ENCODE results near the gene INTS11.

Gene INTS11

DNA sequence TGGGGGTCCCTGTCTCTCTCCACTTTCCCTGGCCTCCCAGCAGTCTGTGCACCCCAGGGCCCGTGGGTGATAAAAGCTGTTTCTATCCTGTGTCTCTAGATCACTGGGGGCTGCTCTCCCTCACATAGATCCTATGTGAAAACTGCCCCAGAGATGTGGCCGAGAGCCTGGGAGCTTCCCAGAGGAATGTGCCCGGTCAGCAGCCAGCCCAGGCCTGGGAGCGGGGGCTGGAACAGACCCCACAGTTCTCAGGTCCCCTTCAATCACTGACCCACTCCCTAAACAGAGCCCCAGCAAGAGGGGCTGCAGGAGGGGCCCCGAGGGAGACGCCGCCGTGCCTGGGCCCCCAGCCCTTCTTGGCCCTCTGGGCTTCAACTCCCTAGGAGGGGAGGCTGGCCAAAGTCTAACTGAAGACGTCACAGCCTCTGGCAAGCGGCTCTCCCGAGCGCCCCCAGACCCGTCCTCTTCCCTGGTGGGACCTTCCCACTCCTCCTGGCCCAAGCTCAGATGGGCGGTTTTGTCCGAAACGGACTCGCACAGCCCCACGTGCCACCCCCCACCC is 33.5 kb upstream of the INTS11 start:
- no peak for DNase-seq

DNA sequence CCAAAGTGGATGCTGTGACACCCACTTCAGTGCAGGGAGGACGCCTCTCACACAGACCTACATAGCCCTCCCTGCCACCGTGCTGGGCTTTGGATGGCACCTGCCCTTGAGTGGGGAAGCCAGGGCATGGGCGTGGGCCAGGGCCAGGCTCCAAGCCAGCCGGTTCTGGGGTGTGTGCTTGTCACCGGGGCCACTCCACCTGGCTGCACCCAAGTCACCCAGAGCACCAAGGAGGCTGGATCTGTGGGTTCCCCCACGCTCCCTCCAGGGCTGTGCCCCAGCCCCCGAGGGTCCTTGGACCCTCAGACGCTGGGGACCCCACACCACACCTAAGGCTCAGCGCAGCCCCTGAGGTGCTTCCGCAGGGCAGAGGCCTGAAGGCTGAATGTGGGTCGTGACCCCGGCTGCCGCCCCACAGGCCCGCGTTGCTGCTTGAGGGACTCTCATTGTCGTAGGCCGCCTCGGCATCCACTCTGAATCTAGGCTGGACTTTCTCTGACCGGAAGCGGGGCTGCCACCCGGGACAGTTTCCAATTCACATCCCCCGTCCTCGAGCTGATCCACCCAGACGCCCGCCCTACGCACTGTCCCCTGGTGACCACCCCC is 32.4 kb upstream of the INTS11 start:
- no peak for DNase-seq

DNA sequence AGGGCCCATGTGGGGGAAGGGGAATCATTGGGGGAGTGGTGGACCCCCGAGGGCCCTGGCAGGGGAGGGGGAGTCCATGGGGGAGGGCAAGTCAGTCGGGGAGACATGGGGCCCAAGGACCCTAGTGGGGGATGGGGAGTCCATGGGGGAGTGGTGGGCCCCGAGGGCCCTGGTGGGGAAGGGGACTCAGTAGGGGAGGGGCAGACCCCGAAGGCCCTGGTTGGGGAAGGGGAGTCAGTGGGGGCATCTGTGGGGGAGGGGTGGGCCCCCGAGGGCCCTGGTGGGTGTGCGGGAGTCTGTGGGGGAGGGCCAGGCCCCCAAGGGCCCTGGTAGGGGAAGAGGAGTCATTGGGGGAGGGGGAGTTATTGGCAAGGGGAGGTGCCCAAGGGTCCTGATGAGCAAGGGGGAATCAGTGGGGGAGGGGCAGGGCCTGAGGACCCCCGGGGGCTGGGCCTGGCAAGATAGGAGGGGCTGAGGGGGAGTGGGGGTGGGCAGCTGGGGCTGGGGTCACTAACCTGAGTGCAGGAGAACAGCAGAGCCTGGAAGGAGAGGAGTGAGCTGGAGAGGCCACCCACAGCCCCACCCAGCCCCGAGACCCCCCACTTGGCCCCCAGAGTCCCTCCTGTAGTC is 31.8 kb upstream of the INTS11 start:
- no peak for DNase-seq

DNA sequence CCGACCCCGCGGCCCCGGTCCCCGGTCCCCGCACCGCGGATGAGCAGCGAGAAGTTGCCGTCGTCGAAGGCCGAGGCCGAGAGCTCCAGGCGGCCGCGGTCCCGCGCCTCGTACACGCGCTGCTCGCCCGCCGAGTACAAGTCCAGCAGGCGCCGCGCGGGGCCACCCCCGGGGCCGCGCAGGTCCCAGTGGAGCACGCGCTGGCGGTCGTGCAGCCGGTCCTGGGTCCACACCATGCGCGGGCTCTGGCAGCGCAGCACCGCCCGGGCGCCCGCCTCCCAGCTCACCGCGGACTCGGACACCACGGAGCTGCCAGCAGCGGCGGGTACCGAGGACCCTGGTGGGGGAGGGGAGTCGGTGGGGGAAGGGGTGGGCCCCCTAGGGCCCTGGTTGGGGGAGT is 31.0 kb upstream of the INTS11 start:
- DNase-seq, result peak; percentile 23

DNA sequence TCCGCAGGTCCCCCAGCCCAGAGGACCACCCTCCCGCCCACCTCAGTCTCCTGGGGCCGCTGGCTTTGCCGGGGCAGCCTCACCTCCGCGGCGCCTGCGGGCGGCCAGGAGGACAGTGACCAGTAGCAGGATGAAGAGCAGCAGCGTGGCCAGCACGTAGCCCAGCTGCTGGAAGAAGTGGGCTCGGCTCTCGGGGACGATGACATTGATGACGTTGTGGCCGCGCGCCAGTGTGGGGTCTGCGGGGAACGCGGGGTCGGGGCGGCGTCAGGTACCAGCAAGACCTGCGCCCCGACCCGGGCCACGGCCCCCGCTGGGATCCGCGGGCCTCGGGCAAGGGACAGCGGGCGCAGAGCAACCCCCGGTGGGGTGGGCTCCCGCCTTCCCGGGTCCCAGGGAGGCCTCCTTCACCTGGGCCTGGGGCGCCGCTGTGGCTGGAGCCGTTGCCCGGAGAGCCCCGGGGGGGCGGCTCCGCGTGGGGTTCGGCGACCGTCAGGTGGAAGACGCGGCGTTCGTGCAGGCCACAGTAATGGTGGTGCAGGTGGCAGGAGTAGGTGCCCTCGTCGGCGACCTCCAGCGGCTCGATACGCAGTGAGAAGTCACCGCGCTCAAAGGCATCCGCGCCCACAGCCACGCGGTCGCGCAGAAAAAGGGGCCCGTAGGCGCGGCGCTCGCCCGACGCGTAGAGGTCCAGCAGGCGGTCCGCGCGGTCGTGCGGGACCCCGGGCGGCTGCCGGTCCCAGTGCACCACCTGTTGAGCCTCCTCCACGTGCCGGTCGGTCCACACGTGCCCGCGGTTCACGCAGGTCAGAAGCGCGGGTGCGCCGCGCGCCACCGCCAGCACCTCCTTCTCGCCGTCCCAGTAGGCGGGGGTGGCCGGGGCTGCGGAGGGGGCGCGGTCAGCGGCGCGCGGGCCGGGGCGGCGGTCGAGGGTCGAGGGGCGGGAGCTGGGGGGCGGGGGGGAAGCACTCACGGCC is 30.1 kb upstream of the INTS11 start:
- DNase-seq, result no peak

DNA sequence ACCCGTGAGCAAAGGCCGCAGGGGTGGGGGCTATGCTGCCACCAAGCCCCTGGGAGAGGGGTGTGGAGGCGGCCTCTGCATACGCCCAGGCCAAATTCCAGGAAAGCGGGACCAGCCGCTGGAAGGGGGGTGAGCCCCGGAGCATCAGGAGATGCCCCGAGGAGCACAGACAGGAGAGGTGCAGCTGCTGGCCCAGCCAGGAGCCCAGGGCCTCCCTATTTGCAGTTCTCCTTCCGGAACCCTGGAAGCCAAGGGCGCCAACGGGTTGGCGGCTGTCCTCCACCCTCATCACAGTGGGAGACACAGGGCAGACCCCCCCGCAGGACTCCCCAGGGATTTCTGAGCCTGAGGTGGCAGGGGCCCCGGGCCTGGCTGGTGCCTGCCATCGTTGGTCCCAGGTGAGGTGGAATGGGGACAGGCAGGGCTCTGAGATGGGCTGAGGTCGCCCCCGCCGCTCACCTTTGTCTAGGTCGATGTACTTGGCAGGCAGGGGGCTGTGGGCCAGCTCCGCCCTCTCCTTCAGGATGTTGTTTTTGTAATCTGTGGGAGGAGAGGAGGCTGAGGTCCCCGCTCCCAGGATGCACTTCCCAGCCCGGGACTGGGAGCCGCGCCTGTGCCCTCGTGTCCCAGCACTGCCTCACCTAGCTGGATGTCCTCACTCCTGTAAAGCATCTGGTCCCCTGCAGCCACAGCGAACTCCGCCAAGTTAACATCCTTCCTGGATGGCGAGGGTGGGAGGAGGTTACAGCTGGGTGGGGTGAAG is 29.1 kb upstream of the INTS11 start:
- no peak for DNase-seq

DNA sequence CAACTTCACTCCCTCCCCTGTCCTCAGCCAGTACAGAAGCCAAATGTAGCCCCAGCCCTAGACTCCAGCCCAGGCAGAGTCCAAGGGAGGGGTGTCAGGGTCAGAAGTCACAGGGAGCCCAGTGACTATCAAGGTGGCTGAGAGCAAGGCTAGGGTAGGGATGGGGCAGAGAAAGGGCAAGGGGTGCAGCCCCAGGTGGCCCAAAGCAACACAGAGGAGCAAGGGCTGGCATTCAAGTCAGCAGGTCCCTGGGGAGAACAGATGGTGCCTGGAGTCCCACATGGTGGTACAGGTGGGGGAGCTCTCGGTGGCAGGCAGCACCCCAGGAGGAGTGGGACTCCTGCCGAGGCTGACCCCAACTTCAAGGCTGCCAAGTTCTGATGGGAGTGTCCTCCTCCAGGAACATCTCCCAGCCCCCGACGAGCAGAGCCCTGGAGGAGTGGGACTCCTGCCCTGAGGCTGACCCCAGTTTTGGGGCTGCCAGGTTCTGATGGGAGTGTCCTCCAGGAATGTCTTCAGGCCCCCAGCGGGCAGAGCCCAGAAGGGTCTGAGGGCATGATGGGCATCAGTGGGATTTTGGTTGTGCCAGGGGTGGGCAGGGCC is 28.4 kb upstream of the INTS11 start:
- DNase-seq, result no peak

DNA sequence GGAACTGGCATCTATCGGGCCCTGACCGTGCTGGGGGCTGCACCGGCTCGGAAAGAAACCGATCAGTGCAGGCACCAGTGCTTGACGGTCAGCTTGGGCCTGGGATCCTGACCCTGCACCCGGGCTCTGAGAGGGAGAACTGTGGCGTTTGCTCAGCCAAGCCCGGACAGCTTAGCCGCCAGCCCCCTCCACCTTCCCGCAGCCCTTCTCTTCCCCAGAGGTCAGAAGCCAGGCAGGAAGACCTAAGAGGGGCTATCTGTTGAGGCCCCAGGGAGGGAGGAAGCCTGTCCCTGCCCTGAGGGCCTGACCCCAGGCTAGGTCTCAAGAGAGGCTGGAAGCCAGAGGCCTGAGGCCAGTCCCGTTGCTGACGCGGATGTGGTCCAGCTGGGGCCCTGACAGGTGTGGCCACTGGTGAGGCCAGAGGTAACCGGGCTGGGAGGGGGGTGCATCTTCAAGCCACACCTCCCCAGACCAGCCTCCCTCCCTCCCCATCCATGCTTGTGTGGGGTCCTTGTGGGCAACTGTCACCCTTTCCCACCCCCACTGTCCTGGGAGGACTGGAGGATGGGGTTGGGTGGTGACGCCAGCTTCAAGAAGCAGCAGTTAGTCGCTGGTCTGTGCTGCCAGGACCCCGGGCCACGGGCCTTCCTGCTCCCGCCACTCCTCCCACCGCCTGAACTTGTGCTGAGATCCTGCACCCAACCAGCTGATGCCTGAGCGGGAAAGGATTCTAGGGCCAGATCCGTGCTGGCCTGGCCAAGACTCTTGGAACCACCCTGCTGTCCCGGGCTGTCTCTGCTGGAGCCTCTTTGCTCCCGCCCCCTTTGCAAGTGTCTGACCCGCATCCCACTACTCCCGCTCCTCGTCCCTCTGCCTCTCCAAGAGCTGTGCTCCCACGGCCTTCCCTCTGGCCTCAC is 27.3 kb upstream of the INTS11 start:
- no peak for DNase-seq

DNA sequence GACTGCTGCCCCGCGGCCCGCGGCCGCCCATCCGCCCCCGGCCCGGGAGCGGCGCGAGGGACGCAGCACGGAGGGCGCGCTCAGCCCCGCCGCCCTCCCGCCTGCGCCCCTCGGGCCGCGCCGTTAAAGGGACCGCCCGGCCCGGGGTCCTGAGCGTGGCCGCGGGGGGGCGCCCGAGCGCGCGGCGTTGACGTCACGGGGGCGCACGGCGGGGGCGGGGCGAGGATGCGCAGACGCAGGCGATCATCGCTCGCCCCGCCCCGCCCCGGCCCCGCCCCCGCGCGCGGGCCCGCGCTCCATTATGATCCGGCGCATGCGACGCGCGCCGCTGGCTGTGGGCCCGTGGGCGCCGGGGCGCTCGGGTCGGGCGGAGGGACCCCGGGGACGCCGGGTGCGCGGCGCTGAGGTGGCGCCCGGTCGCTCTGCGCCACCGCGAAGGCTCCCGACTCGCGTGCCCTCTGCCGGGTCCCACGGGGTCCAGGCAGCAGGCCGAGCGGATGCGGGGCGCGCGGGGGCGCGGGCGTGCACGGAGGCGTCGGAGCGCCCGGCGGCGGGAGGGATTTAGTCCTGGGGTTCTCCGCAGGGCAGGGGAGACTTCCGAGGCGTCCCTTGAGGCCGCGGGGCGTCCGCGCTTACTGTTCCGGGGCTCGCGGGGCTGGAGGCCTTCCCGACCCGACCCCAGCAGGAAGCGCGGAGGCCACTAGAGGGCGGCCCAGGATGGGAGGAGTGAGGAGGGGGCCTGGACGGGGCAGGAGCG is 25.0 kb upstream of the INTS11 start, which contains the start of gene DVL1:
Gene DVL1 (minus strand): TSS at position 163 of the 757 bp plus-strand sequence. CDS start 353 bp downstream, outside the sequence.
- peak; percentile 83 for DNase-seq

DNA sequence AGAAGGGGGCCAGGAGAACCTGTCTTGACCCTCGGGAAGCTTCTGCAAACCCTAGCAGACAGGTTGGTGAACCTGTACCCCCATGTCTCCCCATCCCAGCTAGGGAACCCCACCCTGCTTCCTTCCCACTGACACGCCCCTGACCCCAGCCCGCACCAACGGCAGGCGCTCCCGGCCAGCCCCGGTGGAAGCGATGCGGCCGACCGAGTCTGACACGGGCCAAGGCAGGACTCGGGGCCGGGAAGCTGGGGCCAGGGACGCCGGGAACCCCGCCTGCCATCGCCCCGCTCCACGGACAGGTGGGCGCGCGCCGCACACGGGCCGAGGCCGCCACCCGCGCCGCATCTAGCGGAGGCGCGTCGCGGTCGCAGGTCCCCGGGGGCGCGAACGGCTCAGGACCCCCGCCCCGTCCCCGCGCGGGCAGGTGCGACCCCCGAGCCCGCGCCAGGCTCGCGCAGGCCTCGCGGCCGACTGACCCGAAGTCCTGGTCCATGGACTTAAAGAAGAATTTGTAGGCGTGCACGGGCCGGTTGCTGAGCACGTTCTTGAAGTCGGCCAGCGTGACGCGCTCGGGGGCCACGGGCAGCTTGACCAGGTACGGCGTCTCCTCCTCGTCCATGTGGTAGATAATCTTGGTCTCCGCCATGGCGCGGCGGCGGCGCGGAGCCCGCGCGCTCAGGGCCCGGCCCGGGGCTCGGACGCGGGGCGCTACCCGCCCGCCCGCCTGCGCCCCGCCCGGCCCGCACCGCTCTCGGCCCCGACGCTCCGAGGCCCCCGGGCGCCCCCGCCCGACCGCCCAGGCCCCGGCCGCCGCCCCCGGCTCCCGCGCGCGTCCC is 24.2 kb upstream of the INTS11 start:
- DNase-seq, result no peak

DNA sequence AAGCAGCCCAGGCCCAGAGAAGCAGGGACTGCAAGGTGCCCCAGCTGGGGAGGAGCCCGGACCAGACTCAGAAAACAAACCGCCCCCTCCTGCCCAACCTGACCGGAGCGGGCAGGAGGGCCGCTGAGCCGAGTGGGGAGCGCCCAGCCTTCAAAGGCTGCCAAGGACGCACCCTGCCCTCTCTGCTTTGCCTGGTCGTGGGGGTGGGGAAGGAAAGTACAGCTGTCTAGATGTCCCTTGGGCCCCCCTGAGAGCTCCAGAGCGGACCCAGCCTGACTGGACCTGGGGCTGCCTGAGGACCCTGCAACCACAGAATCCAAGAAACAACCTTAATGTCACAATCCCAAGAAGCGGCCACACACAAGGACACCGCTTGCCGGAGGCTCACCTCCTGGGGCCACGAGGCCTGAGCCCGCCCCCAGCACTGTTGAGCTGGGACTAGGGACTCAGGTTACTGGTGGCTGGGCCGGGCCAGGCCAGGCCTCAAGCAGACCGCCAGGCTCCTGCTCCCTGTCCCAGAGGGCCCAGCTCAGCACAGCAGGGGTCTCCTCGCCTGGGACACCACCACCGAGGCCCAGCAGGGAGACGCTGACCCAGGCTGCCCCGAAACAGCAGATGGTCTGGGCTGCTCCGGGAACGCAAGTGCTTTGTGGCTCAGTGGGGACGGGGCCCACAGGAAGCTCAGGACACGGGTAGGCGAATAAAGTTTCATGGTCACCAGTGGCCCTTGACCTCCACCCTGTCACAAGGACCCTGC is 23.4 kb upstream of the INTS11 start:
- DNase-seq, result no peak

DNA sequence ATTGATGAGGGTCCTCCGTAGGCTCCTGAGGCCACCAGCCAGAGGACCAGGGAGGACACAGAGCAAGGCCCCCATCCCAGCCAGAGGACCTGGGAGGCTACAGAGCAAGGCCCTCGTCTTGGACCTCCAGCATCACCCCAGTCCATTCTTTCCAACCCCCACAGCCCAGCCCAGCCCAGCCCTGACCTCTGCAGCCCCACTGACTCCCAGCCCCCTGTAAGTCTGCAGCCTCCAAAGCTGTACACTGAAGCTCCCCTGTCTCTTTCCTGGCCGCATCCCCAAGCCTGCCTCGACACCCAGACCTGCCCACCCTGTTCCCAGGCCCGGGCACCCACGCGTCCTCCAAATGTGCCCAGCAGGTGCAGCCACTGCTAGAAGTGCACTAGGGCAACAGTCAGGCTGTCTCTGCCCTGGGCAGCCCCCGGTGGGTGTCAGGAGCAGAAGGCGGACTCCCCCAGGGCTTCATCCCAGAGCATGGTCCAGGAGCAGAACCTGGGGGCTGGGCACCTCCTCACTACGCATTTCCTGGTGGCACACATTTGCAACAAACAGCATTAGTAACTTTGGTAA is 22.7 kb upstream of the INTS11 start:
- DNase-seq, result no peak

DNA sequence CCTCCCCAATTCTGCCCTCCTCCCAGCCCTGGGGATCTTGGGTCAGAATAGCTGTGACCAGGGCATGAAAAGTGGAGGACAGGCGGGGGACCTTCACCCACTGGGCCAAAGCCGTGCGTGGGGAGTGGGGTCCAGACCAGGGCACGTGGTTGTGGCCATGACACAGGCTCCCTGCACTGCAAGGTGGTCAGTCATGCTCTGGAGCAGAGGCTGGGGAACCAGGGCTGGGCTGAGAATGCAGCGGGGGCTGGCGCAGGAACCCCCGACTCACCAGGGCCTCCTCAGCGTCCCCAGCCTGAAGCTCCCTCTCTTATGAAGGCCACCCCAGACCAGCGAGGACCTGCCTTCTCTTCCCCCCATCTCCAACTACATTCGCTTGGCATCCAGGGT is 22.0 kb upstream of the INTS11 start:
- DNase-seq, result no peak

DNA sequence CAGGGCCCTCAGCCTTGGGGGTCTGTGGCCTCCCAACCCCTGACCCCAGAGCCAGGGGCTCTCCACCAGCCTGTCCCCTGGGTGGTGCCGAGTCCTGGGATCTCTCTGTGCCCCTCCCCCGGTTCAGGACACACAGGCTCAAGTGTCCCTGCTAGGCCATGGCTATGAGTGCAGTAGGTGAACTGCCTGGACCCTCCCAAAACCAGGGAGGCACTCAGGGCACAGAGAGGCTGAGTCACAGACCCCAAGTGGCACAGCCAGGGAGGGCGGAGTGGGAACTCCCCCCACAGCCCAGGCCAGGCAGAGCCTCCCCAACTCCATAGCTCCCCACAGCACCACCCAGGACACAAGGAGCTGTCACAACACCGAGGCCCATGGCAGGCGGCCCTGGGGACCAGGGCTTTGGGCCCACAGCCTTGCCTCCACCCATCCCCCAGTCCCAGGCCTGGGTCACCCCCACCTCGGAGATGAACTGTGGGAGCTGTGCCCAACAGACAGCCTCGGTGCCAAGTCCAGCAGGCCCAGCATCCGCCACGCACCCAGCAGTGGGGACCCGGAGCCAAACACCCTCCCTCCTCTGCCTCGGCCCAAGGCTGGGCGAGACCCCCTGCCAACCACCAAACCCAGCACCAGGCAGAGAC is 21.5 kb upstream of the INTS11 start:
- no peak for DNase-seq

DNA sequence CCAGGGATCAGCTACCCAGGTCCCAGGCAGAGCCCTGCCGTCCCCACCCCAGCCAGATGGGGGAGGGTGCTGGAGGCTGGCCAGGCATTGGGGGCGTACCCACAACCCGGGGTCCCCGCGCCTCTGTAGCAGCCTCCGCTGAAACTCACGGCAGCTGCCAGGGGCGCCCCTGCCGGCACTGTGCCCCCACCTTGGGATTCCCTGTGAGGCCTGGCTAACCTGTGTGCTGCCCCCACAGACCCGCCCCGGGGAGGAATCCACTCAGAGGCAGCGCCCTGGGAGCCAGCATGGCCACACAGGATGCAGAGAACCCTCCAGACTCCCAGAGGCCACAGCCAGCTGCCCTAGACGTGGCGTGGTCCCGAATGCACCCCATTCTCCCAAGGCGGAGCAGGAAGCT is 20.9 kb upstream of the INTS11 start:
- no peak for DNase-seq

DNA sequence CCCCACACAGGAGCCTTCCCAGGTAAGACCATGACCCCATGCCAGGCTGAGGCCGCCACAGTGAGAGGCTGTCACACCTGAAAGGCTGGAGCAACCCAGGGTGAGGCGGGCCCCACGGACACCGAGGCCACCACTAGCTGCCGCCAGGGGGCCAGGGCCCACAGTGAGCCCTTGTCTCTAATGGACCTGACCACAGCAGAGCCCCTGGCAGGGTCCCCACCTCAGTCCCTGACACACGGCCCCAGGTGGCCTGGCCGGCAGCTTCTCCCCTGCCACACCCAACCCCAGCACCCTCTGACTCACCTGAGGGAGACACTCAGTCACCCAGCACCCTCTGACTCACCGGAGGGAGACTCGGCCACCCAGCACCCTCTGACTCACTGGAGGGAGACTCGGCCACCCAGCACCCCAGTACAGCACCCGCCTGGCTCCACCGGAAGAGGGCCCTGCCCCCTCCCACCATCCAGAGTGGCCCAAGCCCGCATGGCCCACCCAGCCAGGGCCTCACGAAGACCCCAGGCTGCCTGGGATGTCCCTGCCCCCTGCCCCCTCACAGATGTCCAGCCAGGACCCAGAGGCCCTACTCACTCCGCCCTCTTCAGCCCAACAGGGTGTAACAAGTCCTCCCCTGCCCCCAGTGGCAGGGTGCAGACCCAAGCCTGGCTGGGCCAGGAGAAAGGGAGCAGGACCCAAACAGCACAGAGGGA is 20.3 kb upstream of the INTS11 start:
- peak; percentile 59 for DNase-seq

DNA sequence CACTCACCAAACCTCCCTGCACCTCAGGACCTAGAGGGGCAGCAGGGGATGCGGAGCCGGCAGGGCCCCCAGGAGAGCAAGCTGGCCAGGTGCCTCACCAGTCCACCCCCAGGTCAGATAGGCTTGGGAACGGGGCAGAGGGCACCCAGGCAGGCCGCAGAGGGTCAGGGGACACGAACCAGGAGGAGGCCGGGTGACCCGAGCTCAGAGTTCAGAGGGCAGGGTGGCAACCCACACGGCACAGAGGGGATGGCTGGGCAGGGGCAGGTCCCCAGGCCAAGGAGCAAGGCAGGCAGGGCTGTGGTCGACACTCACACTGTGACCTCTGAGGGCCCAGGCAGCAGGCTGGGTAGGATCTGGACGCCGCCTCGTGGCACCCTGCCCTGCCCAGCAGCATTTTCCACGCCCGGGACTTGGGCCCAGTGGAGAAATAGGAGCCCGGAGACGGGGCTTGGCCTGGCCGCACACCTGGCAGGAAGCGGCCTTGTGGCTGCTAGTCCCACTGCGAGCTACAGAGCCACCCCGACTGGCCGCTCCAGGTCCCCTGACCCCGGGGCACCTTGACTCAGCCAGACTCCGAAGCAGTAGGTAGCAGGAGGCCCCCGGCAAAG is 19.5 kb upstream of the INTS11 start:
- no peak for DNase-seq
